NOMO-1 treated with dmso at 0.1 percent for 144 hours (cell line): Measurements from ENCODE around the gene TBX19.

Experiments
- DNase-seq: peaks from one replicate; lab custom pipeline; 2025; ENCODE audit not compliant: unreplicated experiment; lab: John Stamatoyannopoulos, UW

TBX19 gene

DNA sequence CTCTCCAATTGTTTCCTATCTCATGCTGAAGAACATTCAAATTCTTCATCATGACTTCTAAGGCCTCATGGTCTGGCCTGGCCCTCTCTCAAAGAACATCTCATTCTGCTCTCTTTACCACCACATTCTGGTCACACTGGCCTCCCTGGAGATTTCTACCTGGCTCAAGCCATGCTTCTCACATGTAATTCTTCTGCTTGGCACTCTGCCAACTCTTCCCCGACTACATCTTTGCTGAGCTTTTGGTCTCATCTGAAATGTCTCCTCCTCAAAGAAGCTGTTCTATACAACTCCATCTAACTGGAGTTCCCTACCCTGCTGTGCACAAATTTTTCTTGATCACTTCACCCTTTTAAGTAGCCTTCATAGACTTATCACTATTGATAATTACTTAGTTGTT lies 1.4 kb upstream of the TBX19 start:
- no peak for DNase-seq

DNA sequence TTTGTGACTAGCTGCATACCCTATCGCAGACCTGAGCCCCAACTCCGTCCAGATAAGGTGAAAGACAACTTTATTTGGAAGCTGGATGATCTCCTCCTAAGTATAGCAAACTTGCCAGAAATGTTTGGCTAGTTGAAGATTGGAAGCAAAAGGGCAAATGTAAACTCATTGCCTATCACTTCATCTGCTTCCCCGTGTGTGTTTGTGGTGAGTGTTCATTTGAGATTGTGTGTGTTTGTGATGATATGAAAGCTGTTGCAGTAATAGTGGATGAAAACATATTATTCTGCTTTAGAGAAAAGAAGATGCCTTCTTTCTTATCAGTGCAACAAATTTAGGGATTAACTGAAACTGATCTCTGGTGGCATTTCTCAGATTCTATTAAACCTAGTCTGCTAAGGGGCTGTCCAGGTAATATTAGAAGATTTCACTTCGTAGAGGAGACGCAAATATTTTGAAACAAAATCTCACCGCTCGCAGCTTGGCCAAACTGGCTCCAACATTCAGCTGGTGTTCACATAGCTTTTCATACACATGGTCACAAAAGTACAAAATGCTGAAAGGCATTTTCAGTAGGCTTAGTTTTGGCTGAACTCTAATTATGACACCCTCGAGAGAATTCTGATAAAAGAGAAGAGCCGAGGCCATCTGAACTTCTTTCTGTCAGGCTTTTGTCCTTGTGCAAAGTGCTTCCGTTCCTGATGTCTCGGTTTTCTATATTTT lies 1.1 kb downstream of the TBX19 start:
- DNase-seq: no peak

- DNase-seq: no peak
Measured at GRCh38 chr1:168285521-168285790, 4.8 kb downstream of the TBX19 start.

- no peak for DNase-seq
Measured at GRCh38 chr1:168285971-168286927, 5.6 kb downstream of the TBX19 start.

DNA sequence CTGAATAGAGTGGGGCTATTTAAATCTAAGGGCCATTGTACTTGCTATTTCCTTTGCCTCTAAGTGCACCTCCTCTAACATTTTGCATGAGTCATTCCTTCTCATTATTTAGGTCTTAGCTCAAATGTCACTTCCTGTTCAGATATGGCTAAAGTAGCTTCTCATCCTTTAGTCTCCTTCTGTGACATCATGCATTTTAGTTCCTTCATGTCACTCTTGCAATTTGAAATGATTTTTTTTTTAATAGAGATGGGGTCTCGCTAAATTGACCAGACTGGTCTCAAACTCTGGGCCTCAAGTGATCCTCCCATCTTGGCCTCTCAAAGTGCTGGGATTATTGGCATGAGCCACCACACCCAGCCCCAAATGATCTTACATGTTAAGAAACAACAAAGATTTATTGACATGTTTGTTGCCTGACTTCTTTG lies 6.6 kb downstream of the TBX19 start:
- peak; percentile 16 for DNase-seq

GRCh38 chr1:168288311-168289052 lies 7.8 kb downstream of the TBX19 start:
- no peak for DNase-seq

GRCh38 chr1:168291222-168291837 lies 10.7 kb downstream of the TBX19 start:
- no peak for DNase-seq

DNA sequence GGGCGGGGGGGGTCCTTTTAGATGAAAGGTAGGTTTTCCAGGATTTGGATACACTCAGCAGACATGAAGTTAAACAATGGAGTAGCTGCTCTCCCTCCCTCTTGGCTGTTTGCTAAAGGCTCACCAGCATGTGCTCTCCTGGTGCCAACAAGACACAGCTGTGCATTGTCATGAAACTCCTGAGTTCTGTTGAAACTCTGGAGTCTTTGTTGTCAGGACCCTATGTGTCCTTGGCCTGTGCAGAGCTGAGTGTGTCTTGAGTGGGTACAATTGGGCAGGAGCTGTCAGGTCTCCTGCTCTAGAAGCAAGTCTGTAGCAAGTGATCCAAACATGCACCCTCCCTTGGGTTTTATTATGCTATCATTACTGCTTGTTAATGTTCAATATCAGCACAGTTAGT lies 12.7 kb downstream of the TBX19 start:
- no peak for DNase-seq

- DNase-seq: no peak
Measured at GRCh38 chr1:168295411-168296114, 14.9 kb downstream of the TBX19 start.

DNA sequence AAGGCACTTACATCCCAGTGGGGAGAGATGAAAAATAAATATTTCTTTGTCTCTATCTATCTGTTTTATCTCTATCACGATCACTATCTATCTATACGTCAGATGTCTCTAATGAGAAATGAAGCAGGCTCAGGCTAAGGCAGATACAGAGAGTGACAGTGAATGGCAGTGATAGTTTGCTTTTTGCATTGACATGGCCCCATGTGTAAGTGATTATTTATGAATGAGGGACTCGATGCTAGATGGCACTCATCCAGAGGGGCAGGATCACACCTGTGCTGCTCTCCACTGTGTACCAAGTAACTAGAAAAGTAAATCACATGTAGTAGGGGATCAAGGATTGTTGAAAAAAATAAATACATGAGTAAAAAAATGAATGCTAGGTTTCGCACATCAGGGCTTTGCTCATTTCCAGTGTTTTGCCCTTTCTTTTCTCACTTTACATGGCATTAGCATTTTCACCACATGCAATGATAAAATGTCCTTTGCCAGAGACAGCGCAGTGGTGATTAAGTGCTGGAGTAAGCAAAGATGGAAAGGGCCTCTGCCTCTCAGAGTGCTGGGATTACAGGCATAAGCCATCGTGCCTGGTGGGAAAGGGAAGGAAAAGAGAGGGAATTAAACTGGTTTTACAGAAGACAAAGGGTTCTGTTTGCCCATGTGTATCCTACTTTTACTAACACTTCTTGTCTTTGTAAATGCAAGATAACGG lies 16.5 kb downstream of the TBX19 start:
- DNase-seq: no peak

DNA sequence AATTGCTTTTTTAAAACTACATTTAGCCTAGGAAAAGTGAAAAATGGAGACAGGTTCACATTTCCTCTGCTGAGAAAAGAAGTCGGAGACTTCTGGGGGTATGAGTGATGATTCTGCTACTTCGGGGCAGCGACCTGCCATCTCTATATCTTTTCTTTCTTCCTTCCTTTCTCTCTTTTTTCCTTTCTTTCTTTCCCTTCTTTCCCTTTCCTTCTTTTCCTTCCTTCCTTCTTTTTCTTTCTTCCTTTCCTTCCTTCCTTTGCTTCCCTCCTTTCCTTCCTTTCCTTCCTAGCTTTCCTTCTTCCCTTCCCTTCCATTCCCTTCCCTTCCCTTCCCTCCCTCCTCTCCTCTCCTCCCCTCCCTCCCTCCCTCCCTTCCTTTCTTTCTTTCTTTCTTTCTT lies 17.8 kb downstream of the TBX19 start:
- DNase-seq: no peak

GRCh38 chr1:168300626-168301025 lies 19.9 kb downstream of the TBX19 start:
- DNase-seq: no peak

DNA sequence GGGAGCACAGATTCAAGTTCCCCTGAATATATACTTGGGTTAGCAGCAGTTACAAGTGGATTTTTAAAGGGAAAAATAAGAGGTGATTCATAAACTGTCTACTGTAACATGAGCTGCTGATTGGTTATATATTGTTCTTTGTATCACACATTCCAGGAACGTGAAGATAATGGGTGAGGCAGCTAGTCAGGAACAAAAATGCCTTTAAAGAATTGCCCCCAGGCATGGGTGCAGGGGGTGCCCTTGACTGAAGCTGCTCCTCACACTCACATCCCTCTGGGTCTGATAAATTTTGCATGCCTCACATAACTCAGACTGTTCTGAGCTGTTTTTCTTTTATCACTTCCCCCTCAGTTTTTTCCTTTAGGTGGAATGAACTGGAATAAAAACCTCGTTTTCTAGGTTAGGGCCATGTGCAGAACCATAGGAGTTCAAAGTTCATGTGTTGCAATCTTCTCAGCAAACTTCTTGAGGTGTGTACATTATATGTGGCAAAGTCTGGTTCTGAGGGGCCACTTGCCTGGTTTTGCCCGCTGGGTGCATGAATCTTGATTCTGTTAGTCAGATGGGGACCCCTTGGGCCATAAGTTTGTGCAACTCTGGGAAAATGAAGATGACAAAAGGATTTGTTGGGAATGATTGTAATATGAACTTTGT lies 21.1 kb downstream of the TBX19 start:
- DNase-seq: no peak

DNA sequence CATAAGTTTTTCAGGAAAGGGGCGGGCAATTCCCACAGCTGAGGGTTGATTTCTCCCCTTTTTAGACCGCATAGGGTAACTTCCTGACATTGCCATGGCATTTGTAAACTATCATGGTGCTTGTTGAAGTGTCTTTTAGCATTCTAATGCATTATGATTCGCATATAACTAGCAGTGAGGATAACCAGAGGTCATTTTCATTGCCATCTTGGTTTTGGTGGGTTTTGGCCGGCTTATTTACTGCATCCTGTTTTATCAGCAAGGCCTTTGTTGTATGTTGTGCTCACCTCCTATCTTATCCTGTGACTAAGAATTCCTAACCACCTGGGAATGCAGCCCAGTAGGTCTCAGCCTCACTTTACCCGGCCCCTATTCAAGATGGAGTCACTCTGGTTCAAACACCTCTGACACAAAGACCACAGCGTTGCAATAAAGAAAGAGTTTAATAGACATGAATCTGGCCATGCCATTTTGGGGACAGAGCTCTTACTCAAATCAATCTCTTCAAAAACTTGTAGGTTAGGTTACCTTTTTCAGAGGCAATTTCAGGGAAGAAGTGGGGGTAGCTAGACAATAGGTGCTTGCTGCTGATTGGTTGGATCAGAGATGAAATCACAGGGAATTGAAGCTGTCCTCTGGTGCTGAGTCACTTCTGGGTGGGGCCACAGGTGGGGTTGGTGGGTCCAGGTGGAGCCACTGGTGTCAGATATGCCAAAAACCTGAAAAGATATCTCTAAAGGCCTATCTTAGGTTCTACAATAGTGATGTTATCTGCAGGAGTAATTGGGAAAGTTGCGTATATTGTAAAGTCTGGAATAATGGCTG lies 23.3 kb downstream of the TBX19 start:
- no peak for DNase-seq

DNA sequence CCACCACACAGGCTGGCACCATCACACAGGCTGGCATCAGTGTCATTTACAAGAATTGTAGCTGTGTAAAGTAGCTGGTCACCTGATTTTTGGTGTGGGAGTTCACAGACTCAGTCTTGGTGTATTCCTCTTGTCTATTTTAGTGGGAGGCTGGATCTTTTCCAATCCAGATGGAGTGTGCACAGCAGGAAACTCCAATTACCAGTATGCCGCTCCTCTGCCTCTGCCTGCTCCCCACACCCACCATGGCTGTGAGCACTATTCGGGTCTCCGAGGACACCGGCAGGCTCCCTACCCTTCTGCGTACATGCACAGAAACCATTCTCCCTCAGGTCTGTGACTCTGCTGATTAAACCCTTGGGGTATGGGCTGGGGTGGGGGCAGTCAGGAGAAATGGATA lies 24.2 kb downstream of the TBX19 start:
- DNase-seq: no peak

DNA sequence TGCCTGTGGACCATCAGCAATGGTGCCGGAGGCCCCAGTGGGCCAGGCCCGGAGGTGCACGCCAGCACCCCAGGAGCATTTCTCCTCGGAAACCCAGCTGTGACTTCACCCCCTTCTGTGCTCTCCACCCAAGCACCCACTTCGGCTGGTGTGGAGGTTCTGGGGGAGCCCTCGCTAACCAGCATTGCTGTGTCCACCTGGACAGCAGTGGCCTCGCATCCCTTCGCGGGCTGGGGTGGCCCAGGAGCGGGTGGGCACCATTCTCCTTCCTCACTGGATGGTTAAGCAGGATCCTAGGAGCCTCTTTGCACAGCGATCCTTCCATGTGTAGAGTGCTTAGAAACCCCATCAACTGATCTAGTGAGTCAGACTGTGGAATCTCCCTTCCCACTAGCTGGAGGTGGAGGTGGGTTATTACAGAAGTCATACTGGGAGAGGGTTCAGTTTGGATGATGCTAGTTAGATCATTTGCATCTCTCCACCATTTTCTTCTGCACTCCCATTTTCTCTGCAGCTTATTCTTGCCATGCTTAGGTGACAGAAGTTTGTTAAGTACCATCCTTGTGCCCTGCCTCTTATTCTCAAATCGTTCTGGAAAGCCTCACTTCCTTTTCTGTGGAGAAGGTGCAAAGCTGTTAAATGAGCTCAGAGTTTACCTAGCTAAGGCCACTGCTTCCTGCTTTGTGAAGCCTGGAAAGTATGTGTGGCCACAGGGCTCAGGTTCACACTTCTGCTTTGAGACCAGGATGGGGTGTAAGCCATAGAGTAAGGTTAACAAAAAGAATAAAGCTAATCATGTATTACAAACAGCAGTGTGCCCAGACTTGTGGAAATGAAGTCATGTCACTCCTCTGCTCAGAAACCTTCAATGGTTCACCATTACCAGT lies 32.3 kb downstream of the TBX19 start:
- no peak for DNase-seq

GRCh38 chr1:168316142-168316541 lies 35.5 kb downstream of the TBX19 start:
- DNase-seq: no peak

- DNase-seq: no peak
Measured at GRCh38 chr1:168317309-168317708, 36.6 kb downstream of the TBX19 start.
